GM21619 (cell line): ENCODE measurements around the gene ITSN1.

ENCODE experiments used
- ATAC-seq: cut with Tn5 transposase; IDR thresholded peaks from one replicate; pipeline ENCODE4 v1.9.1; 2021; ENCODE audit not compliant: unreplicated experiment

Gene ITSN1

GRCh38 chr21:33680870-33681269 lies 38.6 kb downstream of the ITSN1 start:
- no peak for ATAC-seq

DNA sequence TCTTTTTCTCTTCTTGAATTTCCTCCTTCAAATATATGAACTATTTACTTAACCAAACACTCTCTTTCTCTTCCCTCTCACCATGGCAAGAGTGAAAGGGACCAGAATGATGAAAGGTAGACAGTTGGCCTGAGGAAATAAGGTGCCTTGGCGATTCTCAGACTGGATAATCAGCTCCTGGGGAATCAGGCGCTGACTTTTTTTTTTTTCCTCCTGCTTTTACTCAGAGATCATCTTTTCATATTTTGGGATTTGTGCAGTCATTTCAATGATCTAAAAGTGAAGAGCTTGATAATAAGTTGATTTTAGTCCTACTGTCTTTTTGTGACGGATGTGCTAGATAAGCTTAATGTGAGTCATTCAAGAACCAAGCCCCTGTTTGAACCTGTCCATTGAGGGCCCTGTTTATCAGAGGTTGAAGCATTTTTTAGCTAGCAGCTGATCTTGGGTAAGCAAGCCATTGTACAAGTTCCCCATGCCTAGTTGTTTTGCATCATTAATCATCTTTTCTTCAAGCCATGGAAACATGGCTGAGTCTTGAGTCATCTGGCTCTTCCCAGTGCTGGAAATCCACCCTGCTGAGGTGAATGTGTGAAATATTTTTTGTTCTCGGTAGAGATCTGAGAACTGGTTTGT lies 40.8 kb downstream of the ITSN1 start:
- ATAC-seq, result no peak

- no peak for ATAC-seq
Observed at GRCh38 chr21:33684068-33684467, 41.8 kb downstream of the ITSN1 start.

DNA sequence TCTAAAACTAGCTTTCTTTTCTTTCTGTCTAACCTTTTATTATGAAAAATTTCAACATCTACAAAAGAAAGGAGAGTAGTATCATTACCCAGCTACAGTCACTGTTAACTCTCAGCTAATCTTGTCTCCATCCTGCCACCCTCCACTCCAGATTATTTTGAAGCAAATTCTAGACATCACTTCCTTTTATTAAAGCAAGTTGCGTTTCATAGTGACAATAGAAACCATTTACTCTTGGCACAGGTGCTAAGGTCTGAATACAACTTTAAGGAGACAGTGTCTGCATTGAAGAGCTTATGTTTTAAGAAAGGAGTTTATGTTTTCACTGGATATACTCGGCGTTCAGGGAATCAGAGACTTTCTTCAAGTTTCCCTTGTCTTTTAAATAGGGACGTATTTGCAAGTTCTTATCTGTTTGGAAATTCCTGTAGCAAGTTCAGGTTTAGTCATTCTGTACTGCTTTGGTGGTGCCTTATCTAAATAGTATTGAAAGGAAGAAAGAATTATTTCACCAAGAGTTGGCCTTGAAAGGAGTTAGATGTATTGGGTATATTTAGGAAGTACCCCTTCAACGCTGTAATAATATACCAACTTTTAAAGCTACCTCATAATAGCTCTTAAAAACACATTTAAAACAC lies 42.7 kb downstream of the ITSN1 start:
- no peak for ATAC-seq

- no peak for ATAC-seq
Observed at GRCh38 chr21:33685613-33686197, 43.4 kb downstream of the ITSN1 start.

DNA sequence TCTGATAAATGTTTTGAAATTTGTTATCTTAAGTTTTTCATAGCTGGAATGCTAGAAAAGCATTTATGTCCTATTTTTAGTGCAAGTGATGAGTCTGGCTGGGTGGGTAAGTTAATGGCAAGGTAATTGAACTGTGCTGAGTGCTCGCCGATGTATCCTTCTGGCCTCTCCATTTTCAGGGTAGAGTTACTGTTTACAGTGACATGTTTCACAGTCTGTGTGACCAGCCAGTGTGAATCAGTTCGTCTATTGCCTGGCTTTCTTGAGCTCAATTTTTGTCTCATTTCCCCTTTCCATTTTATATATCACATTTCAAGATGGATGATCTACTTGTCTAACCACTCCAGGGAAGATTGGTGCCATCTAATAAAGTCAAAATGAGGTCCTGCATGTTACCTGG lies 44.1 kb downstream of the ITSN1 start:
- no peak for ATAC-seq

- ATAC-seq, result no peak
Observed at GRCh38 chr21:33687634-33688033, 45.3 kb downstream of the ITSN1 start.

DNA sequence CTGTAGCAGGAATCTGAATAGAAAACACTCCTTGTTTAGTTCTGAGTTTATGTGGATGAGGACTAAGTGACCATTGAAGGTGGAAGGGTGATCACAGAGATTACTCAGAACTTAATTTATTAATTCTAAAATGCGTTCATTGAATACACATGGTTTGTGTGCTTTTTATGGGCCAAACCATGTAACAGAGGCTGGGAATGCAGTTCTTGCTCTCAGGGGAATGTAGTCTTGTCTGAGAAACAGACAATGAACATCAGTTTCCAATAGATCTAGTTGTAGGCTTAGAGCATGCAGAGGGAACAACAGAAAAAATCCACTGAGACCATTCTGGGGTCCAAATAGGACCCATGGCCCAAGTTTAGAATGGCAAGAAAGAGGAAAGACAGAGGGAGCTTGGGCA lies 46.1 kb downstream of the ITSN1 start:
- no peak for ATAC-seq

DNA sequence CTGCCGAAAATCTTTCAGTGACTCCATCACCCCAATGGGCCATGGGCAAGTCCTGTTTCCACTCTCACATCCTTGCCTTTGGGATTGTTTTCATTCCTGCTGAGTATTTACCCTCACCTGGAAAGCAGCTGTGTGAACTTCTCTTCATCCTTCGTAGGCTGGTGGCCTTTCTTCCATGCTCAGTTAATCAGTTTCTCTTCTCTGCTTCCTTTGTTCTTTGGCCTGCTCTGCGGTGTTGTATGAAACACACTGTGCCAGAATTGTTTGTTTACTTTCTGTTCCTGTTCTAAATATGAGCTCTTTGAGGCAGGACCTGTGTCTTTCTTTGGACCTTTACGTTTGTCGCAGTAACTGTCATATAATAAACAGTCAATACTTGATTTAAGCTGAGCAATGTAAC lies 48.6 kb downstream of the ITSN1 start:
- no peak for ATAC-seq

GRCh38 chr21:33691945-33692603 lies 49.8 kb downstream of the ITSN1 start:
- ATAC-seq, result no peak

DNA sequence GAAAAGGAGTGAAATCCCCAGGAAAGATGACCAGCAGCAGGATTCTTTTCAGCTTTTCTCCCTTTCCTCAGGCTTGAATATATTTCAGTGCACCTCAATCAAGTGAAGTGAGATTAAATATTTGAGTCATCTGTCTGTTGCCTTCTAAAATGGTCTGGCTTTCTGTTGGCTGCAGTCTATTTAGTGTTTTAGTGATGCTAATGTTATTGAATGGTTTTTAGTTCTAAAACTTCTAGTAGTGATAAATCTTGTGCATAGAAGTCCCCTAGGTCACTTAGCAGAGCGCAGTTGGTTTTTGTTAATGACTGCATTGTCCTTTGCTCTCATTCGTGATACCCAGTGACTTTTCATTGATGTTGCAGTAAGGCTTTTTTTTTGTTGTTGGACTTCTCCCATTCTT lies 53.5 kb downstream of the ITSN1 start:
- ATAC-seq, result no peak

- ATAC-seq, result no peak
Observed at GRCh38 chr21:33696465-33696864, 54.2 kb downstream of the ITSN1 start.

GRCh38 chr21:33698087-33698860 lies 56.0 kb downstream of the ITSN1 start:
- no peak for ATAC-seq

- no peak for ATAC-seq
Observed at GRCh38 chr21:33699277-33699676, 57.0 kb downstream of the ITSN1 start.

DNA sequence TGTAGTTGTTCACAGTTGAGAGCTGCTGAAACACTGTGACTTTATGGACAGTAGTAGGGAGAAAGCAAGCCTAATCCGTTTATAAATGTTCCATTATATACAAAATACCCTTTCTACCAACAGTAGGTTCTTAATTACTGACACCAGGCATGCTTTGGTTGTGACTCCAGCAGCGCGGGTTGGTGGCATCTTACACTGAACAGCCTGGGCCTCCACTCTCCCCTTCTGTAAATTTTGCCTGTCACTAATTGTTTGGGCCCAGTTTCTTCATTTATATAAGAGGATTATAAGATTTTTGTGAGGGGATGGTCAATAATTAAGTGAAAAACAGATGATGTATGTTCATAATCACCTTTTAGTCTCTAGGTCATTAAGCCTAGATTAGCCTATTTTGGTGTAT lies 58.2 kb downstream of the ITSN1 start:
- ATAC-seq, result no peak

DNA sequence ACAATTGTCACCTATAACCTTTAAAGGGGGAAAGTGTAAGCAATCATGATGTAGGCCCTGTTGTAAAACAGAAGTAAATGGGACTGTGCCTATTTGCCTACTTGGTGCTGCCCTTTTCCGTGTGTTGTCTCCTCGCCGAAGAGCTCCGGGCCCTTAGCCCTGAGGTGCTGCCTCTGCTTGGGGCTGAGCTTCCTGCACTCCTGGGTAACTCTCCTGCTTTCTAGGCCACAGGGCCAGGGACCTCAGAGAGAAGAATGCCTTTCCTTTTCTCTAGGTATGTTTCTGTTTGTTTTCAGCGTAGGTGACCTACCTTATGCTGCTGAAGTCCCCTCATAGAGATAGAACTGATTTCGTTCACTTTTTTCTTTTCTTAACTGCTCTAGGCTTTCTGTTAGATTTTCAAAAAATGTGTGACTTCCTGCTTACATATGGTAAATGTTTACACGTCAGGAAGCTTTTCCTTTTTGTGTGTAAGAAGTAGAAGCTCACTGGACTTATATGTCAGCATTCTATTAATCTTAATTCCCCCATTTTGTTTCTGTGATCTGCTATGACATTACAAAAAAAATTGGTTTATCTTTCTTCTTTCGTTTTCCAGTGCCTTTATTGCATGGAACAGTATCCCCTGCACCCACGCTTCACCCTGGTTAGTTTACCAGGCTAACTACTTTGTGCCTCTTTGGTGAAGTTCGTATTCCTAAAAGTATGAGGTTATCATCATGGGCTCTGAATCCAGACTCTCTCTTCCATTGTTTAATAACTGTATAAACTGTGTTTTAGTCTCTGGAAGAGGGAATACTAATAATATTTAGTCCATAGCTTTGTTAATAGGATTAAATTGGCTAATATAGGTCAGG lies 61.7 kb downstream of the ITSN1 start:
- no peak for ATAC-seq

GRCh38 chr21:33707846-33708245 lies 65.5 kb downstream of the ITSN1 start:
- ATAC-seq, result no peak

GRCh38 chr21:33708874-33709273 lies 66.6 kb downstream of the ITSN1 start:
- no peak for ATAC-seq

- no peak for ATAC-seq
Observed at GRCh38 chr21:33712022-33712803, 69.9 kb downstream of the ITSN1 start.

DNA sequence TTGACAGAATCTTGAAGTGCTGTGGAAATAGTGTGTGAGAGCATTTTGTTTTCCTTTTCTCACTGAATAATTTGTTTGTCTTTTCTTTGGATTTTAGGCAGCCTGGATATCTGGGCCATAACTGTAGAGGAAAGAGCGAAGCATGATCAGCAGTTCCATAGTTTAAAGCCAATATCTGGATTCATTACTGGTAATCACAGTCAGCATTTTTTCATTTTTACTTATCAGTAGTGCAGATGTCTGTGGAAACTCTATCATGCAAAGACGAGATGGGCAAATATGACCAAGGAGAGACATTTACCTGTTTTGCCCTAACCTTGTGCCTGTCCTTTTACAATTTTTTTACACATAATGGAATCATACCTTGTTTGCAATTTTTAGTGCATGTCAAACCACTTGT lies 78.8 kb downstream of the ITSN1 start:
- no peak for ATAC-seq
